Suprapubic skin (tissue), 4 donors: Measurements from ENCODE around the gene PSMB8. TPM values are rescaled to one million over a fixed set of nuclear protein-coding genes. Genes with fewer than 3 reads are reported as not detected.
A peak's percentile ranks its signal among the peaks of the same experiment; 100 is the strongest.

Experiments used
- DNase-seq, 2 donors: peaks; one replicate each; pipeline ENCODE4 v3.0.0-alpha.2; 2019; ENCODE audit warnings: low spot score in 2 of 2
- H3K27ac ChIP-seq: fragments of 200-600 bp; sonication (generic); one replicate; pipeline ENCODE4 v1.5.1; 2019
- H3K27me3 ChIP-seq: fragments of 200-600 bp; sonication (generic); one replicate; pipeline ENCODE4 v1.5.1; 2019
- H3K36me3 ChIP-seq: fragments of 200-600 bp; sonication (generic); one replicate; pipeline ENCODE4 v1.5.1; 2019
- H3K4me1 ChIP-seq: fragments of 200-600 bp; sonication (generic); one replicate; pipeline ENCODE4 v1.5.1; 2019
- H3K4me3 ChIP-seq: fragments of 200-600 bp; sonication (generic); one replicate; pipeline ENCODE4 v1.5.1; 2019; ENCODE audit warnings: mild to moderate bottlenecking
- H3K9me3 ChIP-seq: fragments of 200-600 bp; sonication (generic); one replicate; pipeline ENCODE4 v1.5.1; 2019
- EP300 ChIP-seq: sonication (generic); formaldehyde crosslinking; IDR thresholded peaks from one replicate; pipeline ENCODE4 v1.6.1; 2017; ENCODE audit warnings: antibody characterized with exemption
- POLR2A ChIP-seq, 2 donors: fragments of 450-650 bp; IDR thresholded peaks; one replicate each; pipeline ENCODE4 v1.6.1; 2017; ENCODE audit warnings: antibody characterized with exemption in 2 of 2, mild to moderate bottlenecking in 2 of 2, moderate library complexity in 2 of 2
- POLR2AphosphoS5 ChIP-seq, 3 donors: sonication (generic); formaldehyde crosslinking; IDR thresholded peaks; one replicate each; pipeline ENCODE4 v1.6.1; 2017; ENCODE audit warnings: antibody characterized with exemption in 3 of 3
- WGBS: methylation state at CpG from one replicate; pipeline ENCODE4 v1.1.5; 2018; 5-methylcytosine and 5-hydroxymethylcytosine counted together
- total RNA-seq, 4 donors: library from RNA; depleted of rRNA; stranded (reverse); fragments of >200 nt; gene quantifications; one replicate each; pipeline ENCODE4 v1.1.0, GENCODE V29; 2016
- TF ChIP-seq, protein P1 (sequence below), 2 donors: fragments of 200-600 bp in 1 of 2; fragments of 450-650 bp in 1 of 2; sonication (generic) in 1 of 2; IDR thresholded peaks; one replicate each; pipeline ENCODE4 v1.5.1; 2016 to 2019; ENCODE audit warnings: antibody characterized with exemption in 2 of 2, mild to moderate bottlenecking in 1 of 2, moderate library complexity in 1 of 2

PSMB8 gene
- total RNA-seq, 4 donors from 2014 or later, result 43.6 to 62.7 (median 49.0) TPM

DNA sequence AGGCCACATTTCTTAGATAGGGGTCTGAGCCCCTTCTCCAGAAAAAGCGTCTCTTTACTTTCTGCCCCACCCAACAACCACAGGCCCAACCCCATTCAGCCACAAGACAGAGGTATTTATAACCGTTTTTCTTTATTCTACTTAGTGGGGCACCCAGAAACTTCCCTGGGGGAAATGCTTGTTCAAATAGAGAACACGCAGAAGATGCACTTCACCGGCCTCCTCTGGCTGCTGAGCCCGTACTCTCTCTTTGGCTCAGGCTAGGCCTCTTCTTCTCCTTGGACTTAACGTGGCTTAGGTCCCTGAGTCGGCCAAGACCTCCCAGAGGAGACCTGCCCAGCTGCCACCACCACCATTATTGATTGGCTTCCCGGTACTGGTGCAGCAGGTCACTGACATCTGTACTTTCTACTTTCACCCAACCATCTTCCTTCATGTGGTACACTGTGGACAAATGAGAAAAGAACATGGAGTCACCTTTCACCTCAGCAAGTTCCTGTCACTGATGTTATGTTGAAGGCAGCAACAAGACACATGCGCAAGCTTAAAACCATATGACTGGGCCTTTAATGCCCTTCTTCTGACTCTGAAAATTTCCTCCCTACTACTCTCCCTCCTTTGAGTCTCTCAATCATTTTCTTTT, 3.1 kb downstream of the PSMB8 start:
- Histone ChIP-seq H3K36me3 (peaks cover 21% of the 10 kb centered on the region), H3K9me3 (no peaks in the 10 kb centered on the region), H3K4me3 (no peak overlapping the region), H3K4me1 (peaks cover 44% of the 10 kb centered on the region), H3K27me3 (no peaks in the 10 kb centered on the region), H3K27ac (no peak overlapping the region)
- WGBS, result 71% methylated on average over 9 of the region's 9 CpGs
- no peak for DNase-seq
- TF ChIP-seq POLR2A (IDR thresholded peaks at IDR 0.05), result no peak
- TF ChIP-seq, protein P1, sequence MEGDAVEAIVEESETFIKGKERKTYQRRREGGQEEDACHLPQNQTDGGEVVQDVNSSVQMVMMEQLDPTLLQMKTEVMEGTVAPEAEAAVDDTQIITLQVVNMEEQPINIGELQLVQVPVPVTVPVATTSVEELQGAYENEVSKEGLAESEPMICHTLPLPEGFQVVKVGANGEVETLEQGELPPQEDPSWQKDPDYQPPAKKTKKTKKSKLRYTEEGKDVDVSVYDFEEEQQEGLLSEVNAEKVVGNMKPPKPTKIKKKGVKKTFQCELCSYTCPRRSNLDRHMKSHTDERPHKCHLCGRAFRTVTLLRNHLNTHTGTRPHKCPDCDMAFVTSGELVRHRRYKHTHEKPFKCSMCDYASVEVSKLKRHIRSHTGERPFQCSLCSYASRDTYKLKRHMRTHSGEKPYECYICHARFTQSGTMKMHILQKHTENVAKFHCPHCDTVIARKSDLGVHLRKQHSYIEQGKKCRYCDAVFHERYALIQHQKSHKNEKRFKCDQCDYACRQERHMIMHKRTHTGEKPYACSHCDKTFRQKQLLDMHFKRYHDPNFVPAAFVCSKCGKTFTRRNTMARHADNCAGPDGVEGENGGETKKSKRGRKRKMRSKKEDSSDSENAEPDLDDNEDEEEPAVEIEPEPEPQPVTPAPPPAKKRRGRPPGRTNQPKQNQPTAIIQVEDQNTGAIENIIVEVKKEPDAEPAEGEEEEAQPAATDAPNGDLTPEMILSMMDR (IDR thresholded peaks at IDR 0.05), result no peak
- TF ChIP-seq EP300, result no peak
- TF ChIP-seq POLR2AphosphoS5 (IDR thresholded peaks at IDR 0.05), result no peak

DNA sequence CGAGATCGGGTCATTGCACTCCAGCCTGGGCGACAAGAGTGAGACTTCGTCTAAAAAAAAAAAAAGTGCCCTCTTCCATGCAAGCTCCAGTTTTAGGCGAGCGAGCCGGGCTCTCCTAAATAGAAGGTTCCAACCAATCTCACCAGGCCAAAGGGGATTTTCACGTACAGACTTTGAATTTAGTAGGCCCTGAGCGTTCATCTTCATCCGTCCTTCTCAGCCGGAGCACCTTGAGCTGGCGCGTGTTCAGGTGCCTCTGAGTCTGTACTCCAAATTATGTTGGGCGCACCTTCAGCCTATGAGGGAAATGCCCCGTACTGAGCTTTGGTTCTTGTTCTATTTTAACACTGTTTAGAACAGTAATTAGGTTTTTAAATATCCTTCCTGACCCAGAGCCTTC, 4.5 kb downstream of the PSMB8 start:
- TF ChIP-seq POLR2A (IDR thresholded peaks at IDR 0.05), result no peak
- TF ChIP-seq, protein P1 (IDR thresholded peaks at IDR 0.05), result no peak
- no peak for TF ChIP-seq EP300
- no peak for TF ChIP-seq POLR2AphosphoS5 (IDR thresholded peaks at IDR 0.05)
- Histone ChIP-seq H3K36me3 (peaks cover 28% of the 10 kb centered on the region), H3K4me3 (no peak overlapping the region), H3K27me3 (no peaks in the 10 kb centered on the region), H3K4me1 (peaks cover 33% of the 10 kb centered on the region), H3K9me3 (no peaks in the 10 kb centered on the region), H3K27ac (no peak overlapping the region)
- 85% methylated on average over 15 of the region's 15 CpGs for WGBS
- DNase-seq, result no peak

DNA sequence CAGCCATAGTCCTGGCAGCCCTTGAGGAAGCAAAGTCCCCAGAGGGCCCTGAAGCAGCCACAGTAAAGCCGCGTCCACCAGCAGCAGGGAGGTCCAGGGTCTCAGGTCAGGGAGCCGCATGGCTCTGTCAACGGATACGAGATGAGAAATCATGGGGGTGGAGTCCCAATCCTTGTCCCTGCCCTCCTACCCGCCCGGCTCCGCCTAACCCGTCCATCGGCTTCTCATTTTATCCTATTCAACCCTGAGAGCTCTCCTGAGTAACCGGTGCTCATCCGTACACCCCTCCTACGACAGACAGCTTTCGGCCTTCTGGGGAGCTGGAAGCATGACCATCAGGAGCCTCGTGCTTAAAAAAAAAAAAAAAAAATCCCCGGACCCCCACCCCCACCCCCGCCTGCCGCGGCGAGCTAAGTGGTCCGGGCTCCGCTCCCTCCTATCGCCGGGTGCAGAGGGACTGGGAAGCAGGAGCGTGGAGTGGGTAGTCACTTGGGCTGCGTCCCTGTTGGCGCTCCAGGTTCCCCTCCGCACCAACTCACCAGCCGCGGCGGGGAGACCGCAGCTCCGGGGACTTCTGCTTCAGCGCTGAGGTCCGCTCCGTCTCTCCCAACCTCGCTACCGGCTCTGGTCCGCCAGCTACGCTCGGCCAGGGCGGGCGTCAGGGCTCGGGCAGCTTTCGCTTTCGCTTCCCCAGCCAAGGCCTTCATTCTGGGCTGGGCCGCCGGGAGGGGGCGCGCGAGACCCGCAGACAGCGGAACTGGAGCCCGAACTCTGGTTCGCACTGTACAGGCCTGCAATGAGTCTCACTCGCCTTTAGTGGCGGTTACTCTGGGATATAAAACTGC, 5.5 kb downstream of the PSMB8 start, which contains the start of gene TAP2:
TAP2 (minus strand) TSS at position 626 of the 845 bp plus-strand sequence; CDS start at position 120, 506 bp downstream.
- TF ChIP-seq POLR2AphosphoS5 (IDR thresholded peaks at IDR 0.05) (peak in 2 of 3 donors; percentile 79 to 89), POLR2A (IDR thresholded peaks at IDR 0.05) (no peak)
- TF ChIP-seq, protein P1 (IDR thresholded peaks at IDR 0.05), result peak; percentile 96 to 98
- Histone ChIP-seq H3K9me3 (no peaks in the 10 kb centered on the region), H3K27me3 (no peaks in the 10 kb centered on the region), H3K4me1 (peaks cover 30% of the 10 kb centered on the region), H3K4me3 (peak within 1 kb of the TSS; percentile 81), H3K27ac (peak within 1 kb of the TSS; percentile 97), H3K36me3 (peaks cover 31% of the 10 kb centered on the region)
- WGBS, result 2% methylated on average over 22 of the region's 57 CpGs
- DNase-seq, result peak; percentile 97 to 98

DNA sequence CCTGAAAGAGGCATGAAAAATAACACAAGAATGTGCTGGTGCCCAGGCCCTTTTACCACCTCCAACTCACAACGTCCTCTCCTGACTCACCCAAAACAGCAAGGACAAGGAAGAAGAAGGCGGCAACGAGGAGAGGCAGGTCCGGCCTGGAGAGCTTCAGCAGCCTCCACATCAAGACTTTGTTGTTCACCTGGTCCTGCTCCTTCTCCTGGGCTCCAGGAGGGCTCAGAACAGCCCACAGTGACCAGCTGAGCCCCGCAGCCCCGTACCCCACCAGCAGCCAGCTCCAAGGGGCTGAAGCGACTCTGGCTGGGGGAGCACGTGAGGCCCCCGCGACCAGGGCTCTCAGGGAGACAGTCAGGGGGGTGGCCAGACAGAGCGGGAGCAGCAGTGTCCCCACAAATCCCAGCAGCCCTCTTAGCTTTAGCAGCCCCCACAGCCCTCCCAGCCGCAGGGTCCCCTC, 6.2 kb downstream of the PSMB8 start:
- no peak for TF ChIP-seq POLR2A (IDR thresholded peaks at IDR 0.05)
- TF ChIP-seq, protein P1 (IDR thresholded peaks at IDR 0.05), result no peak
- no peak for TF ChIP-seq POLR2AphosphoS5 (IDR thresholded peaks at IDR 0.05)
- no peak for TF ChIP-seq EP300
- Histone ChIP-seq H3K9me3 (no peaks in the 10 kb centered on the region), H3K4me1 (peaks cover 23% of the 10 kb centered on the region), H3K4me3 (peak overlapping the region; percentile 81), H3K27ac (peak overlapping the region; percentile 97), H3K36me3 (peaks cover 31% of the 10 kb centered on the region), H3K27me3 (no peaks in the 10 kb centered on the region)
- DNase-seq, result no peak
- 32% methylated on average over 11 of the region's 12 CpGs for WGBS

DNA sequence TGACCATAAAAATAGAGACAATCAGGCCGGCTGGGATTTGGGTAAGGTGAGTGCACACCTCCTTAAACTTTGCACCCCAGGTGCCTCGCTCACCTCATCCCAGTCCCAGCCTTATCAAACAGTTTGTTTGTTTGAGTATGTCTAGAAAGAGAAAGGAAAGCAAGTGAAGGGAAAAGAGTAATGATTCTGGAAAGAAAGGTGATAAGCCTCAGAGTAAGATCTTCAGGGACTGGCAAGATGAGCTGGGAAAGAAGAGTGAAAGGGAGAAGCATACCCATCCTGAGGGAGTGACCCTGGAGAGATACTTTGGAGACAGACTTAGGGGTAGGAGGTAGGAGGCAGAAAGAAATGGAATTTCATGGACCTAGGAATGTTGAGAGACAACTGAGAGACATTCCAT, 7.0 kb downstream of the PSMB8 start:
- TF ChIP-seq, protein P1 (IDR thresholded peaks at IDR 0.05), result no peak
- Histone ChIP-seq H3K9me3 (no peaks in the 10 kb centered on the region), H3K27me3 (no peaks in the 10 kb centered on the region), H3K36me3 (peaks cover 38% of the 10 kb centered on the region), H3K27ac (no peak overlapping the region), H3K4me3 (no peak overlapping the region), H3K4me1 (peaks cover 15% of the 10 kb centered on the region)
- WGBS, result 98% methylated on average over 2 of the region's 2 CpGs
- no peak for DNase-seq
